Measurements from ENCODE around the gene PPIG. TPM values are rescaled to one million over a fixed set of nuclear protein-coding genes. Genes with fewer than 3 reads are reported as not detected.

Gene PPIG
- total and polyA plus RNA-seq, 4 donors, result 15.2 to 49.3 (median 24.2) TPM

DNA sequence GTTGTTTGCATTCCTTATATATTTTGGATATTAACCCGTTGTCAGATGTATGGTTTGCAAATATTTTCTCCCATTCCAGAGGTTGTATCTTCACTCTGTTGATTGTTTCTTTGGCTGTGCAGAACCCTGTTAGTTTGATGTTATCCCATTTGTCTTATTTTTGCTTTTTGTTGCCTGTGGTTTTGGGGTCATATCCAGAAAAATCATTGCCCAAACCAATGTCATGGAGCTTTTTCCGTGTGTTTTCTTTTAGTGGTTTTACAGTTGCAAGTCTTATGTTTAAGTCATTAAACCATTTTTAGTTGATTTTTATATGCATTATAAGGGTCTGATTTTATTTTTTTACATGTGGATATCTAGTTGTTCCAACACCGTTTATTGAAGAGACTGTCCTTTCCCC, 35.8 kb downstream of the PPIG start:
- Histone ChIP-seq H3K27ac (ENCODE audit: low read depth in 1 of 2, low read length in 2 of 2) (no peak overlapping the region), H3K27me3 (ENCODE audit: control insufficient read depth in 4 of 4, insufficient read depth in 4 of 4, low read length in 3 of 4) (no peaks in the 10 kb centered on the region), H3K9me3 (ENCODE audit: control insufficient read depth in 4 of 4, low read length in 3 of 4) (no peaks in the 10 kb centered on the region), H3K4me3 (ENCODE audit: low read depth in 1 of 3, low read length in 3 of 3) (no peak overlapping the region), H3K4me1 (ENCODE audit: control insufficient read depth in 4 of 4, insufficient read depth in 4 of 4, low read length in 3 of 4) (no peaks in the 10 kb centered on the region), H3K36me3 (ENCODE audit: control insufficient read depth in 4 of 4, insufficient read depth in 3 of 4, low read depth in 1 of 4, low read length in 3 of 4) (peaks cover 3 to 33% (median 24%) of the 10 kb centered on the region in 4 donors), H3K9ac (ENCODE audit: low read depth in 1 of 2, low read length in 2 of 2) (no peak overlapping the region)
- no peak for TF ChIP-seq FOXA1 (IDR thresholded peaks at IDR 0.05)
- no peak for TF ChIP-seq TAF1 (conservative IDR thresholded peaks at IDR 0.05)
- TF ChIP-seq NR2F2 (IDR thresholded peaks at IDR 0.05), result no peak
- no peak for TF ChIP-seq SP1 (IDR thresholded peaks at IDR 0.05)
- no peak for TF ChIP-seq JUND (IDR thresholded peaks at IDR 0.05)
- no peak for TF ChIP-seq RXRA (IDR thresholded peaks at IDR 0.05)
- TF ChIP-seq FOXA2 (IDR thresholded peaks at IDR 0.05), result no peak
- TF ChIP-seq EGR1 (IDR thresholded peaks at IDR 0.05; ENCODE audit: low read depth in 2 of 2), result no peak
- TF ChIP-seq, protein P1, sequence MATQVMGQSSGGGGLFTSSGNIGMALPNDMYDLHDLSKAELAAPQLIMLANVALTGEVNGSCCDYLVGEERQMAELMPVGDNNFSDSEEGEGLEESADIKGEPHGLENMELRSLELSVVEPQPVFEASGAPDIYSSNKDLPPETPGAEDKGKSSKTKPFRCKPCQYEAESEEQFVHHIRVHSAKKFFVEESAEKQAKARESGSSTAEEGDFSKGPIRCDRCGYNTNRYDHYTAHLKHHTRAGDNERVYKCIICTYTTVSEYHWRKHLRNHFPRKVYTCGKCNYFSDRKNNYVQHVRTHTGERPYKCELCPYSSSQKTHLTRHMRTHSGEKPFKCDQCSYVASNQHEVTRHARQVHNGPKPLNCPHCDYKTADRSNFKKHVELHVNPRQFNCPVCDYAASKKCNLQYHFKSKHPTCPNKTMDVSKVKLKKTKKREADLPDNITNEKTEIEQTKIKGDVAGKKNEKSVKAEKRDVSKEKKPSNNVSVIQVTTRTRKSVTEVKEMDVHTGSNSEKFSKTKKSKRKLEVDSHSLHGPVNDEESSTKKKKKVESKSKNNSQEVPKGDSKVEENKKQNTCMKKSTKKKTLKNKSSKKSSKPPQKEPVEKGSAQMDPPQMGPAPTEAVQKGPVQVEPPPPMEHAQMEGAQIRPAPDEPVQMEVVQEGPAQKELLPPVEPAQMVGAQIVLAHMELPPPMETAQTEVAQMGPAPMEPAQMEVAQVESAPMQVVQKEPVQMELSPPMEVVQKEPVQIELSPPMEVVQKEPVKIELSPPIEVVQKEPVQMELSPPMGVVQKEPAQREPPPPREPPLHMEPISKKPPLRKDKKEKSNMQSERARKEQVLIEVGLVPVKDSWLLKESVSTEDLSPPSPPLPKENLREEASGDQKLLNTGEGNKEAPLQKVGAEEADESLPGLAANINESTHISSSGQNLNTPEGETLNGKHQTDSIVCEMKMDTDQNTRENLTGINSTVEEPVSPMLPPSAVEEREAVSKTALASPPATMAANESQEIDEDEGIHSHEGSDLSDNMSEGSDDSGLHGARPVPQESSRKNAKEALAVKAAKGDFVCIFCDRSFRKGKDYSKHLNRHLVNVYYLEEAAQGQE (IDR thresholded peaks at IDR 0.05), result no peak
- no peak for TF ChIP-seq YY1 (IDR thresholded peaks at IDR 0.05)
- TF ChIP-seq RAD21 (IDR thresholded peaks at IDR 0.05), result no peak
- TF ChIP-seq, protein P2, sequence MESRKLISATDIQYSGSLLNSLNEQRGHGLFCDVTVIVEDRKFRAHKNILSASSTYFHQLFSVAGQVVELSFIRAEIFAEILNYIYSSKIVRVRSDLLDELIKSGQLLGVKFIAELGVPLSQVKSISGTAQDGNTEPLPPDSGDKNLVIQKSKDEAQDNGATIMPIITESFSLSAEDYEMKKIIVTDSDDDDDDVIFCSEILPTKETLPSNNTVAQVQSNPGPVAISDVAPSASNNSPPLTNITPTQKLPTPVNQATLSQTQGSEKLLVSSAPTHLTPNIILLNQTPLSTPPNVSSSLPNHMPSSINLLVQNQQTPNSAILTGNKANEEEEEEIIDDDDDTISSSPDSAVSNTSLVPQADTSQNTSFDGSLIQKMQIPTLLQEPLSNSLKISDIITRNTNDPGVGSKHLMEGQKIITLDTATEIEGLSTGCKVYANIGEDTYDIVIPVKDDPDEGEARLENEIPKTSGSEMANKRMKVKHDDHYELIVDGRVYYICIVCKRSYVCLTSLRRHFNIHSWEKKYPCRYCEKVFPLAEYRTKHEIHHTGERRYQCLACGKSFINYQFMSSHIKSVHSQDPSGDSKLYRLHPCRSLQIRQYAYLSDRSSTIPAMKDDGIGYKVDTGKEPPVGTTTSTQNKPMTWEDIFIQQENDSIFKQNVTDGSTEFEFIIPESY (IDR thresholded peaks at IDR 0.05), result no peak
- TF ChIP-seq HNF4A (conservative IDR thresholded peaks at IDR 0.05), result no peak
- no peak for TF ChIP-seq GABPA (IDR thresholded peaks at IDR 0.05 in 1 of 2, conservative IDR thresholded peaks at IDR 0.05 in 1 of 2)
- TF ChIP-seq, protein P3, sequence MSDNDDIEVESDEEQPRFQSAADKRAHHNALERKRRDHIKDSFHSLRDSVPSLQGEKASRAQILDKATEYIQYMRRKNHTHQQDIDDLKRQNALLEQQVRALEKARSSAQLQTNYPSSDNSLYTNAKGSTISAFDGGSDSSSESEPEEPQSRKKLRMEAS (IDR thresholded peaks at IDR 0.05), result no peak
- TF ChIP-seq, protein P4, sequence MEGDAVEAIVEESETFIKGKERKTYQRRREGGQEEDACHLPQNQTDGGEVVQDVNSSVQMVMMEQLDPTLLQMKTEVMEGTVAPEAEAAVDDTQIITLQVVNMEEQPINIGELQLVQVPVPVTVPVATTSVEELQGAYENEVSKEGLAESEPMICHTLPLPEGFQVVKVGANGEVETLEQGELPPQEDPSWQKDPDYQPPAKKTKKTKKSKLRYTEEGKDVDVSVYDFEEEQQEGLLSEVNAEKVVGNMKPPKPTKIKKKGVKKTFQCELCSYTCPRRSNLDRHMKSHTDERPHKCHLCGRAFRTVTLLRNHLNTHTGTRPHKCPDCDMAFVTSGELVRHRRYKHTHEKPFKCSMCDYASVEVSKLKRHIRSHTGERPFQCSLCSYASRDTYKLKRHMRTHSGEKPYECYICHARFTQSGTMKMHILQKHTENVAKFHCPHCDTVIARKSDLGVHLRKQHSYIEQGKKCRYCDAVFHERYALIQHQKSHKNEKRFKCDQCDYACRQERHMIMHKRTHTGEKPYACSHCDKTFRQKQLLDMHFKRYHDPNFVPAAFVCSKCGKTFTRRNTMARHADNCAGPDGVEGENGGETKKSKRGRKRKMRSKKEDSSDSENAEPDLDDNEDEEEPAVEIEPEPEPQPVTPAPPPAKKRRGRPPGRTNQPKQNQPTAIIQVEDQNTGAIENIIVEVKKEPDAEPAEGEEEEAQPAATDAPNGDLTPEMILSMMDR (IDR thresholded peaks at IDR 0.05; ENCODE audit: low read depth, low read length, missing input control), result no peak
- no peak for TF ChIP-seq HNF4G (IDR thresholded peaks at IDR 0.05)
- WGBS, result 62% methylated on average over 3 of the region's 3 CpGs
- no peak for DNase-seq (ENCODE audit: low spot score)

DNA sequence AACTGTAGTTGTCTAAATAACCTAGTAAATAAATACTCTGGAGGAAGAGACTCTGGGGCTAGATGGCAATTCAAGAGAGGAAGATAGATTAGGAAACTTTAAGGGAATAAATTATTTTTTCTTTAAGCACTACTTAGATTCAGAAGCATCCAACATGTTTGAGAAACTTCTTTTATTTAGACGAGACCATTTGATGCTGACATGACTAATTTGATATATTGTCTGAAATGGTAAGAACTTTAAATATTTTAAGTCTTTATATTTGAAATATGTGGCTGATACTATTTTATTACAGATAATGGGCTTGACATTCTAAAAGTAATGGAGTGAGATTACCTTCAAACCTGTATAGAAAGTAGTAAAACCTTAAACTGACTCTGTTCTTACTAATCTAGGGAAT, 36.4 kb downstream of the PPIG start:
- no peak for DNase-seq (ENCODE audit: low spot score)
- Histone ChIP-seq H3K9ac (ENCODE audit: low read depth in 1 of 2, low read length in 2 of 2) (no peak overlapping the region), H3K4me1 (ENCODE audit: control insufficient read depth in 4 of 4, insufficient read depth in 4 of 4, low read length in 3 of 4) (no peaks in the 10 kb centered on the region), H3K27me3 (ENCODE audit: control insufficient read depth in 4 of 4, insufficient read depth in 4 of 4, low read length in 3 of 4) (no peaks in the 10 kb centered on the region), H3K4me3 (ENCODE audit: low read depth in 1 of 3, low read length in 3 of 3) (no peak overlapping the region), H3K9me3 (ENCODE audit: control insufficient read depth in 4 of 4, low read length in 3 of 4) (no peaks in the 10 kb centered on the region), H3K36me3 (ENCODE audit: control insufficient read depth in 4 of 4, insufficient read depth in 3 of 4, low read depth in 1 of 4, low read length in 3 of 4) (peaks cover 1 to 33% (median 19%) of the 10 kb centered on the region in 4 donors), H3K27ac (ENCODE audit: low read depth in 1 of 2, low read length in 2 of 2) (no peak overlapping the region)
- WGBS, result 90% methylated on average over 1 of the region's 1 CpG
- TF ChIP-seq HNF4G (IDR thresholded peaks at IDR 0.05) (no peak), RXRA (IDR thresholded peaks at IDR 0.05) (no peak), TAF1 (conservative IDR thresholded peaks at IDR 0.05) (no peak), FOXA1 (IDR thresholded peaks at IDR 0.05) (no peak), GABPA (IDR thresholded peaks at IDR 0.05 in 1 of 2, conservative IDR thresholded peaks at IDR 0.05 in 1 of 2) (no peak), RAD21 (IDR thresholded peaks at IDR 0.05) (no peak), FOXA2 (IDR thresholded peaks at IDR 0.05) (no peak), HNF4A (conservative IDR thresholded peaks at IDR 0.05) (no peak)
- TF ChIP-seq, protein P1 (IDR thresholded peaks at IDR 0.05), result no peak
- TF ChIP-seq, protein P4 (IDR thresholded peaks at IDR 0.05; ENCODE audit: low read depth, low read length, missing input control), result no peak
